HG02884 (cell line): ENCODE data around the gene CPM.
"Not testable (repeated sequence)": the region's sequence is repeated elsewhere in the genome, so short reads cannot be mapped to it uniquely, and the experiment has no call there.

Experiments used
- ATAC-seq: cut with Tn5 transposase; IDR thresholded peaks from one replicate; pipeline ENCODE4 v1.9.1; 2021; ENCODE audit warnings: mild to moderate bottlenecking, moderate library complexity; ENCODE audit not compliant: unreplicated experiment

The CPM gene

DNA sequence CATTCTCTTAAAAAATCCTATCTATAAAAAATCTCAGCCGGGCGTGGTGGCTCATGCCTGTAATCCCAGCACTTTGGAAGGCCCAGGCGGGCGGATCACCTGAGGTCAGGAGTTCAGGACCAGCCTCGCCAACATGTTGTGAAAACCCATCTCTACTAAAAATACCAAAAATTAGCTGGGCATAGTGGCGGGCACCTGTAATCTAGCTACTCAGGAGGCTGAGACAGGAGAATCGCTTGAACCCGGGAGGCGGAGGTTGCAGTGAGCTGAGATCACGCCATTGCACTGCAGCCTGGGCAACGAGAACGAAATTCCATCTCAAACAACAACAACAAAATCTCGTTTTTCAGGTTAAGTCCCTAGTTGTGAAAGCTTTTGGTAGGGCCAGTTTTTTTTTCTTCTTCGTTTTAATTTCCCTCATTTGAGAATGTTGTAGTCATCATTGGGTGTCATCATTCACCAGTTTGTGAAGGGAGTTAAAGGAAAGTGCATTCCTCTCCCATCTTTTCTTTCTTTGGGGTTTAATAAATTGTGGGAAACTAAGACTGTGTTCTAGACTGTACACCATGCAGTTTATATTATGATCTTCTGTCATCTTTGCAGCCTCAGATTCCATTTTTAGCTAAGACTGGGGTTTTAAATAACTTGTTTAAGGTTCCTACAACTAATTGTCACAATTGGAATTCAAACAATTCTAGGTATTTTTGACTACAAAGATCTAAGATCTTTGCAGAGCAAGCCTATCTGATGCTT lies 101.0 kb downstream of the CPM start:
- no peak for ATAC-seq

DNA sequence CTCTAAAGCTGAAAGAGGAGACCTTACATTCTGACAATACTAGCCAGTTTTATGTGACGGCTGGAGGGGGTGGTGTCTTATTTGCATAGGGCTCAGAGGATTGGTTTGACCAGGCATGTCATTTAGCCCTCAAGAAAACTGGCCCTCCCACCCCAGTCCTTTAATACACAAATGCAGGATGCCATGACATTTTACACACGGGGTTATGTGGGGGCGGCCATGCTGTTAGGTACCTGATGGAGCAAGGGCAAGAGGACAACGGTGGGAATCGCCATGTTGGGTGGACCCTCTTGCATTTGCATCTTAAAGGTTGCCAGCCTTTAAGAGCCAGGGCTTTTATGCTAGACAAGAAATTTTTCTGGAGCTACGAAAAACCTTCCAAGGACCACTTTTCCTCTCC lies 101.7 kb downstream of the CPM start:
- ATAC-seq, result no peak

DNA sequence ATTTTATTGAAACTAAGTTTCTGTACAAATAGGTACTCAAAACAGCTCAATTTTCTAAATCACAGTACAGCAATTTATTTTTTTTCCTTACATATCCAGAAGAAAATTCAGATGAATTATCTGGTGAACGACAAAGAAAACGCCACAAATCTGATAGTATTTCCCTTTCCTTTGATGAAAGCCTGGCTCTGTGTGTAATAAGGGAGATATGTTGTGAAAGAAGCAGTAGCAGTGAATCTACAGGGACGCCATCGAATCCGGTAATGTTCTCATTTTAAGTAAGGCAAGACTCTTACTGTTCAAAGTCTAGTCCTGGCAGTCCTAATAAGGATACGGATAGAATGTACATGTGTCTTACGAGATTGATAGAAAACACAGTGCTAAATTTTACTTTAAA lies 104.3 kb downstream of the CPM start:
- no peak for ATAC-seq

DNA sequence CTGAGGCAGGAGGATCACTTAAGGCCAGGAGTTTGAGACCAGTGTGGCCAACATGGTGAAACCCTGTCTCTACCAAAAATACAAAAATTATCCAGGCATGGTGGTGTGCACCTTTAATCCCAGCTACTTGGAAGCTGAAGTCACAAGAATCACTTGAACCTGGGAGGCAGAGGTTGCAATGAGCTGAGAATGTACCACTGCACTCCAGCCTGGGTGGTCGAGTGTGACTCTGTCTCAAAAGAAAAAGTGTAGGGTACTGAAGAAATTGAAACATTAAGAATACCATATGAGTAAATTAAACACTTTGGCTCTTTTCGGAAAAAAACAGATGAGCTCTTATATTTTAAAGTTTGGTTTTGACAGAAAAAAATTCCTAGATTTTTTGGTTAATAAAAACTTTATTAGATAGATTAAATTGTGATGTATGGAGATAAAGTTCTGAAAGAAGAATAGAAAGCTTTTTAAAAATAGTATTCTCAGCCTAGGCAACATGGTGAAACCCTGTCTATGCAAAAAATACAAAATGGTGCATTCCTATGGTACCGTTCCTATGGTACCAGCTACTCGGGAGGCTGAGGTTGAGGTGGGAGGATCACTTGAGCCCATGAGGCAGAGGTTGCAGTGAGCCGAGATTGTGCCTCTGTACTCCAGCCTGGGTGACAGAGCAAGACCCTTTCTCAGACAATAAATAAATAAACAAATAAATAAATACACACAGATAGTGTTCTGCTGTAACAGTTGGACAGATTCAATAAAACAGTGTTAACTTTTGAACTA lies 104.9 kb downstream of the CPM start:
- ATAC-seq, result no peak

DNA sequence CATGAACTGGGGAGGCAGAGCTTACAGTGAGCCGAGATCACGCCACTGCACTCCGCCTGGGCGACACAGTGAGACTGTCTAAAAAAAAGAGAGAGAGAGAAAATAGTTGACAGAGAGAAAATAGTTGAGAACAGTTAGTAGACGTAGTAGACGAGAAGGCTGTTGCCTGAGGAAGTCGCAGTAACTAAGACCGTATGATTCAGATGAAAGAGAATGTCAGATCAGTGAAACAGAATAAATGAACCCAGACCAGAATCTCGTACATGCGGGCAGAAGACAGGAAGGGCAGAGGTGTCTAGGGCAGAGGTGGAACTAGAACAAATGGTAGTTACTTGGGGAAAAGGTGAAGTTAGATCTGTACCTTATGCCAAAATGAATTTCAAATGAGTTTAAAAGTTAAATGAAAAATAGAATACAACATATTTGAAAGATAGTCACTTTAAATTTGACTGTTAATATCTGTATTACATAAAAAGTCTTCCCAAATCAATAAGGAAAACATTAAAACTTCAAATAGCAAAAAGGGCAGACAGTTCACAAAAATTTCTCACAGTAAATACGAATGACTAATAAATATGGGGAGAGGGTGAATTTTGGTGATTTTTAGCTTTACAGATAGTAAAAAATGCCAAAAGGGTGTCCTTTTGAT lies 107.3 kb downstream of the CPM start:
- no peak for ATAC-seq

DNA sequence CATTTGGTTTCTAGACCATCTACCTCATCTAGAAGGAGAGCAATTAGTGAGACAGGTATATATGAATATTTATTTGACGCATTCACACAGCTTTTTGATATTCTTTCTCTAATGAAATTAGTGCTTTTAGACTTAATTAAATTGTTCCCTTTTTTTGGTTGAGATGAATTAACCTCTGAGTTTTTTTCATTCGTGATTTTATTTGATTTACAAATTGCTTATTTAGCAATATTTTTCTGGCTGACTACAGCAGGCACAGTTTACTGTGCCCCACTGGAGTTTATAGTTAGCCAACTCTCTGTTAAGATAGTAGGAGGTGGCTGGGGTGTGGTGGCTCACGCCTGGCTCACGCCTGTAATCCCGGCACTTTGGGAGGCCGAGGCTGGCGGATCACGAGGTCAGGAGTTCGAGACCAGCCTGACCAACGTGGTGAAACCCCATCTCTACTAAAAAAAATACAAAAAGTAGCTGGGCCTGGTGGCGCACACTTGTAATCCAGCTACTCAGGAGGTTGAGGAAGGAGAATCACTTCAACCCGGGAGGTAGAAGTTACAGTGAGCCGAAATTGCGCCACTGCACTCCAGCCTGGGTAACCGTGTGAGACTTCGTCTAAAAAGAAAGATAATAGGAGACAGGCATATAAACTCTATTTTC lies 108.2 kb downstream of the CPM start:
- no peak for ATAC-seq

DNA sequence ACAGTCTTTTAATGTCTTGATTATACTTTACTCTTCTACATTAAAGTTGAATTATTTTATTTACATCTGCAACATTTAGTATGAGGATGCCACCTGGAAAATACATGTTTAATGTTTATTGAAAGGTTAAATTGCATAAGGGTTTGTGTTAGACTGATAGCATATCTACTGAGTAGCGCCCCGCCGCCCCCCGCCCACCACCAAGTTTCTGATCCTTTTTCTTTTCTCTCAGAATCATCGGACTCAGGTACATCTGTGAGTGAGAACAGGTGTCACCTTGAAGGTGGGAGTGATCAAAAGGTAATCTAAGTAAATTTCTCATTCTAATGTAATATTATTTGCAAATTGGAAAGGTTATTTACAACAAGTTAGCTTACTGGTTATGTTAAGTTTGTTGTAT lies 108.8 kb downstream of the CPM start:
- no peak for ATAC-seq

DNA sequence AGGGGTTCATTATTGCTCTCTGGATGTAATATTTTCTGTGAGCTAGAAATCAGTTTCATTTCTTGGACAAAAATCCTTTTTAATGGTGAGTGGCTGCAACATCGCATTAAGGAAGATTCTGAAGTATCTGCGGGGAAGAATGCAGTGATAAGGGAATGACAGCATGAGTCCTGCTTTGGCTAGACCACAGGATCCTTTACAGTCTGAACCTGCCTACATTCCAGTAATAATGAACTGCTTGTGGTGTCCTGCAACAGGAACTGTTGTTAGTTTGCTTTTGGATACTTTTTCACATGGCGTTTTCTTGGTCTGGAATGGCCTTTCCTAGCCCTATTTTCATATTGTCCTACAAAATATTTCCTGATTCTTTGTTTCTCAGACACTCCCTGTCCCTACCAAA lies 109.3 kb downstream of the CPM start:
- ATAC-seq, result no peak

DNA sequence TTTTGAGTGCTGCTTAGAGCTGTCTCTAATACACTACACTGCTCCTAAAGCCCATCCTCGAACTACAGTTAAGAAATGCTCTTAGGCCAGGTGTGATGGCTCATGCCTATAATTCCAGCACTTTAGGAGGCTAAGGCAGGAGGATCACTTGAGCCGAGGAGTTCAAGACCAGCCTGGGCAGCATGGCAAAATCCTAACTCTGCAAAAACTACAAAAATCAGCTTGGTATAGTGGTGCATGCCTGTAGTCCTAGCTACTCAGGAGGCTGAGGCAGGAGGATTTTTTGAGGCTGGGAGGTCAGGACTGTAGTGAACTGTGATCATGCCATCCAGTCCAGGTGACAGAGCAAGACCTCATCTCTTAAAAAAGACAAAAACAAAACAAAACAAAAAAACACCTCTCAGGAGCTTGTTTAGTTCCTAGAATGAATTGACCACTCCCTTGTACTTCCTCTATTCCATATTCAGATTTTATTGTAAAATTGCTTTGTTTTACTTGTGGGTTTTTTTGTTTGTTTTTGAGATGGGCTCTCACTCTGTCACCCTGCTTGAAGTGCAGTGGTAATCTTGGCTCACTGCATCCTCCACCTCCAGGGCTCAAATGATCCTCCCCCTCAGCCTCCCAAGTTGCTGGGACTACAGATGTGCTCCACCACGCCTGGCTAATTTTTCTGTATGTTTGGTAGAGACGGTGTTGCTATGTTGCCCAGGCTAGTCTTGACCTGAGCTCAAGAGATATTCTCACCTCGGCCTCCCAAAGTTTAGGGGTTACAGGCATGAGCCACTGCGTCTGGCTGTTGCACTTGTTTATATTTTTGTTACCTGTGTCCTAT lies 111.4 kb downstream of the CPM start:
- ATAC-seq, result no peak

DNA sequence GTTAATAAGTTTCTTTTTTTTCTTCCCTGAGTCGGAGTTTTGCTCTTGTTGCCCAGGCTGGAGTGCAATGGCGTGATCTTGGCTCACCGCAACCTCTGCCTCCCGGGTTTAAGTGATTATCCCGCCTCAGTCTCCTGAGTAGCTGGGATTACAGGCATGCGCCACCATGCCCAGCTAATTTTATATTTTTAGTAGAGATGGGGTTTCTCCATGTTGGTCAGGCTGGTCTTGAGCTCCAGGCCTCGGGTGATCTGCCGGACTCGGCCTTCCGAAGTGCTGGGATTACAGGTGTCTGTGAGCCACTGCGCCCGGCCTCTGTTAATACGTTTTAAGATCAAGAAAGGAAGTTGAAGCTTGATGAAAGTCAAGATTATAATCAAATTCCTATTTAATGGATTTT lies 113.5 kb downstream of the CPM start:
- not testable (repeated sequence) for ATAC-seq

DNA sequence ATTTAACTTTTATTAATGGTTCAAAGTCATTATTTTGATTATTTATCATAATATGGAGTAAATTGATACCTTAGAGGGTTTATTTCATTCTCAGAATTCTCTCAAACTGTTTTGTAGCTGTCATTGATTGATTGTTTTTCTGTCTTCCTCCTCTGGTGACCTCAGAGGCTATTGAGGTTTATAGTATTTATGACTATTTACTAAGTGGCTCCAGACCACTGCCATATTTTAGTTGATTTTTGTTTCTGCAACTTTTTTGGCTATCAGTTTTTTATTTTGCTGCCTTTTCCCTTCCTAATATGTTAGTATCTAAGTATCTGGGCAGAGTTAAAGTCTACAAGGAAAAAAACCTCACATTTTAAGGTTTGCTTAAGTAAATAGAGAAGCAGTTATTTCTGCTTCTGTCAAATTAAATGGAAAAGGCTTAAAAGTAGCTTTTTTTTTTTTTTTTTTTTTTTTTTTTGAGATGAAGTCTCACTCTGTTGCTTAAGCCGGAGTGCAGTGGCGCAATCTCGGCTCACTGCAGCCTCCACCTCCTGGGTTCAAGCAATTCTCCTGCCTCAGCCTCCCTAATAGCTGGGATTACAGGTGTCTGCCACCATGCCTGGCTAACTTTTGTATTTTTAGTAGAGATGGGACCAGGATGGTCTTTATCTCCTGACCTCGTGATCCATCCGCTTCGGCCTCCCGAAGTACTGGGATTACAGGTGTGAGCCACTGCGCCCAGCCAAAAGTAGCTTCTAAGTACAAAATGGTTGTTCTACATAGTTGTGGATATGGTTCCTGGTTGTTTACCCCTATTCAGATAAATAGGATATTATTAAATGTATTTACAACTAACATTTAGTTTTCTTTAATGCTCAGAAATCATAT lies 116.8 kb downstream of the CPM start:
- no peak for ATAC-seq

DNA sequence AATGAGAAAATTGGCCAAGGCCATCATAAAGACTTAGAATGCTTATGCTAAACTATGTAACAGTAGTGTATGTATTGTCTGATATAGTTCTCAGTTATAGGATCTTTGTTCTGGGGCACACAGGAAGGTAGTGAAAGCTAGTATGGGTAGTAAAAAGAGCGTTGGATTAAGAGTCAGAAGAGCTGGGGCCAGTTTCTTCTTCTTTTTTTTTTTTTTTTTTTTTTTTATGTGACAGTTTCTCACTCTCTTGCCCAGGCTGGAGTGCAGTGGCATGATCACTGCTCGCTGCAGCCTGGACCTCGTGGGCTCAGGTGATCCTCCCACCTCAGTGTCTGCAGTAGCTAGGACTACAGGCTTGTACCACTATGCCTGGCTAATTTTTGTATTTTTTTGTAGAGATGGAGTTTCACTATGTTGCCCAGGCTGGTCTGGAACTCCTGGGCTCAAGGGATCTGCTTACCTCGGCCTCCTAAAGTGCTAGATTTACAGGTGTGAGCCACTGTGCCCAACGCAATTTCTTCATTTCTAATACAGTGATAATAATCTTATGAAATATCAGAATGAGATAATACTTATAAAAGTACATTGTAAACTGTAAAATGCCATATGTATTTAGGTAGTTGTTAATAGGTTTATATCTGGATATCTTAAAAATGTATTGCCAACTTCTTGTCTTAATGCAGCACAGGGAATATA lies 117.6 kb downstream of the CPM start:
- ATAC-seq, result no peak

DNA sequence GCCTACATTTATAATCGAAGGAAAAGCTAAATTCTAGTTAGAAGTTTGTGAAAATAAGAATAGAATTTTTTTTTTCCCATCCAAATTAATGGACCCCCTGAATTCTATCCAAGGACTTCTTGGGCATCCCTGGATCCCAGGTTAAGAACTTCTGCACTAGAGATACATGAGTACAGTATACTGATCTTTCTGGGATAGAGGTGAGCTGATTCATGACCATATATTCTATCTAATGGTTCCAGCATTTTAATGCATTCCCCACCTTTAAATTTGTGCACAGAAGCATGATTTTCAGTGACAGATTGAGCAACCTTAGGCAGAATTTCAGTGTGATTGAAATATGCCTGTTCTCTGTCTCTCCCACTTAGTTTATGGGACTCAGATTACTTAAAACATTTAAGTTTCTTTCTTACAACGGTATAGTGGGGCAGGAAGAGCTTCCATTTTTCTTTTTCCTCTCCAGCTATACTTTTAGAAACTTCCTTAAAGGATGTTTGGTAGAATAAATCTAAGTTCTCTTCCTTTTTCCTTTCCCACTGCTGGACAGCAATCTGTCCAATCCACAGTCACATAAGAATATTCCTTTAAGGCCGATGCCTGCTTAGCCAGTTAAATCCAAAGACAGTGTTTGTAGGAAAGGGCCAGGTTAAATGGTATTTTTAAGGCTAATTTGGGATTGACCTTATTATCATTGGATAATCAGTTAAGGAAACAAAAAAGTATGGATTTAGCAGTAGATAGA lies 118.3 kb downstream of the CPM start:
- no peak for ATAC-seq

DNA sequence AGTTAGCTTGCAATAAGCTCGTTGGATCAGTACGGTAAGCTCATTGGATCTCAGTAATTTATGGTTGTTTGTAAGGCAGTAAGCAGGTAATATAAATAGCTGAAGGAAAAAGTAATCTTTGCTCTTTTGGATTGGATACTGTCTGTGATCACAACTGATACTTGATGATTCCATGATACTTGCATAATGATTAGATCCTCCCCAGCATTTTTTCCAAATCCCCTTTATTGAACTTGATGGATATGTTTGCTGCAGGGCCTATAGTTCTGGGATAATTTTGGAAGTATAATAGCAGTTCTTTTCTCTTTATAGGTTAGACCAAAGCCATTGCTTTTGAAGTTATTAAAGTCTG lies 119.8 kb downstream of the CPM start:
- no peak for ATAC-seq

DNA sequence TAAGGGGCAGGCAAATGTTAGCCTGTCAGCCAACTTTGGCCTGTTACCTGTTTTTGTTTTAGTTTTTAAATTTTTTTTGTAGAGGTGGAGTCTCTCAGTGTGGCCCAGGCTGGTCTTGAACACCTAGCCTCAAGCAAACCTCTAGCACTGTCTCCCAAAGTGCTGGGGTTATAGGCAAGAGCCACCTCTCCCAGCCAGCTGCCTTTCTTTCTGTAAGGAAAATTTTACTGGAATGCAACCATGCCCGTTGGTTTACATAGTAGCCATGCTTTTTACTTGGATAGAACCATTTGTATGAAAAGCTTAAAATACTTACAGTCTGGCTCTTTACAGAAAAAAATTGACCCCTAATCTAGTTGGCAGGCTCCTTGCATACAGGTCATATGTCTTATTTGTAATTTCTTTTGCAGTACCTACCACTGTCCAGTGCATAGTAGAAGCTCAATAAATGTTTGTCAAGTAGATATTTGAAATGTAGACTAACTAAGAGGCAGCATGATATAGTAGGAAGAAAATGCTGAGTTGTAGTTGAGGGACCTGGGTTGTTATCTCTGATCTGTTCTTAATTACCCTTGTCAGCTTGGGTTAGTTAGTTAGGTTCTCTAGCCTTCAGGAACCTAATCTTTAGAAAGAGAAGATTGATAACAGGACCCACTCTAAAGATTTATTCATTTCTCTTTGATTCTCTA lies 120.3 kb downstream of the CPM start:
- no peak for ATAC-seq

DNA sequence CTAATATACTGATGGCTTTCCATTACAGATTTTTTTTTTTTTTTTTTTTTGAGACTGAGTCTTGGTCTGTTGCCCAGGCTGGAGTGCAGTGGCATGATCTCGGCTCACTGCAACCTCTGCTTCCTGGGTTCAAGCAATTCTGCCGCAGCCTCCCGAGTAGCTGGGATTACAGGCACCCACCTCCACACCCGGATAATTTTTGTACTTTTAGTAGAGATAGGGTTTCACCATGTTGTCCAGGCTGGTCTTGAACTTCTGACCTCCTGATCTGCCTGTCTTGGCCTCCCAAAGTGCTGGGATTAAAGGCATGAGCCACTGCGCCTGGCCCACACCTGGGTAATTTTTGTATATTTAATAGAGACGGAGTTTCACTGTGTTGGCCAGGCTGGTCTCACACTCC lies 121.4 kb downstream of the CPM start:
- ATAC-seq, result not testable (repeated sequence)

DNA sequence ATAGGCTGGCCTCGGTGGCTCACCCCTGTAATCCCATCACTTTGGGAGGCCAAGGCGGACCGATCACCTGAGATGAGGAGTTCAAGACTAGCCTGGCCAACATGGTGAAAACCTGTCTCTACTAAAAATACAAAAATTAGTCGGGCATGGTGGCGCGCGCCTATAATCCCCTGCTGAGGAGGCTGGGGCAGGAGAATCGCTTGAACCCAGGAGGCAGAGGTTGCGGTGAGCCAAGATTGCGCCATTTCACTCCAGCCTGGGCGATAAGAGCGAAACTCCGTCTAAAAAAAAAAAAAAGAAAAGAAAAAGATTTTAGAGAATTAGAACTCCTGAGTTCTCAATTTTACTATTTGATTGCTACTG lies 123.0 kb downstream of the CPM start:
- not testable (repeated sequence) for ATAC-seq
